CD14-positive monocyte (primary cell): ENCODE data around the gene TRIM15. TPM values are rescaled to one million over a fixed set of nuclear protein-coding genes. Genes with fewer than 3 reads are reported as not detected.

Source experiments
- DNase-seq, 3 donors: peaks; one replicate each; pipeline ENCODE4 v3.0.0-alpha.2; 2011 to 2022
- H2AFZ ChIP-seq: 2 replicates; pipeline ENCODE4 v1.6.0; 2012; ENCODE audit warnings: mild to moderate bottlenecking, low read depth, low read length, inconsistent platforms; ENCODE audit not compliant: insufficient read depth, poor library complexity, severe bottlenecking
- H3K27ac ChIP-seq, 2 donors: 1 replicate in 1 of 2; 2 replicates in 1 of 2; pipeline ENCODE4 v1.5.1; 2012 to 2013; ENCODE audit warnings: low read length in 2 of 2, control low read depth in 1 of 2, inconsistent platforms in 1 of 2, low read depth in 1 of 2, mild to moderate bottlenecking in 1 of 2
- H3K27me3 ChIP-seq, 2 donors: one replicate each; pipeline versions ENCODE4 v1.6.0 to v1.6.1; 2011 to 2013; ENCODE audit warnings: low read length in 2 of 2; ENCODE audit not compliant: control insufficient read depth in 2 of 2, insufficient read depth in 2 of 2
- H3K36me3 ChIP-seq, 2 donors: replicated peaks in 1 of 2; 1 replicate in 1 of 2; 2 replicates in 1 of 2; pipeline versions ENCODE4 v1.5.1 to v1.6.1; 2012 to 2013; ENCODE audit warnings: low read length in 2 of 2, control low read depth in 1 of 2, inconsistent platforms in 1 of 2, mild to moderate bottlenecking in 1 of 2; ENCODE audit not compliant: insufficient read depth in 2 of 2, control insufficient read depth in 1 of 2
- H3K4me1 ChIP-seq, 2 donors: 1 replicate in 1 of 2; 2 replicates in 1 of 2; pipeline versions ENCODE4 v1.5.1 to v1.6.1; 2012 to 2013; ENCODE audit warnings: low read length in 2 of 2, control low read depth in 1 of 2, inconsistent platforms in 1 of 2, mild to moderate bottlenecking in 1 of 2, moderate library complexity in 1 of 2; ENCODE audit not compliant: insufficient read depth in 2 of 2, control insufficient read depth in 1 of 2
- H3K4me2 ChIP-seq: replicated peaks from 2 replicates; pipeline ENCODE3; 2012; ENCODE audit warnings: low read length, moderate library complexity, mild to moderate bottlenecking; ENCODE audit not compliant: poor library complexity, severe bottlenecking; ENCODE audit errors: extremely low read depth
- H3K4me3 ChIP-seq, 3 experiments: fragments of 200-600 bp in 1 of 3; sonication (generic) in 1 of 3; replicated peaks in 1 of 3; 1 replicate in 2 of 3; 2 replicates in 1 of 3; pipeline ENCODE4 v1.5.1; 2011 to 2013; ENCODE audit warnings: low read length in 3 of 3, mild to moderate bottlenecking in 3 of 3, control low read depth in 2 of 3, low read depth in 2 of 3, inconsistent platforms in 1 of 3, moderate library complexity in 1 of 3
- H3K79me2 ChIP-seq: 2 replicates; pipeline ENCODE4 v1.6.0; 2012; ENCODE audit warnings: mild to moderate bottlenecking, control low read depth, inconsistent platforms, low read length, moderate library complexity; ENCODE audit not compliant: insufficient read depth
- H3K9ac ChIP-seq: 2 replicates; pipeline ENCODE4 v1.6.0; 2017; ENCODE audit warnings: low read length, mild to moderate bottlenecking; ENCODE audit not compliant: insufficient read depth, poor library complexity, severe bottlenecking
- H3K9me3 ChIP-seq, 2 donors: replicated peaks in 1 of 2; 1 replicate in 1 of 2; 2 replicates in 1 of 2; pipeline versions ENCODE4 v1.5.1 to v1.6.1; 2012 to 2013; ENCODE audit warnings: low read length in 2 of 2, control low read depth in 1 of 2; ENCODE audit not compliant: control insufficient read depth in 1 of 2, insufficient read depth in 1 of 2
- H4K20me1 ChIP-seq: 2 replicates; pipeline ENCODE4 v1.6.0; 2012; ENCODE audit warnings: mild to moderate bottlenecking, low read length, control low read depth, moderate library complexity; ENCODE audit not compliant: insufficient read depth
- H3K27ac Mint-ChIP-seq, 7 donors: one replicate each; pipeline ENCODE4 v1.8.0; 2020; ENCODE audit warnings: mild to moderate bottlenecking in 7 of 7, mixed read lengths in 7 of 7, moderate library complexity in 6 of 7, inconsistent platforms in 2 of 7
- H3K27me3 Mint-ChIP-seq, 3 donors: one replicate each; pipeline ENCODE4 v1.8.0; 2021 to 2022; ENCODE audit warnings: low read depth in 3 of 3, mild to moderate bottlenecking in 3 of 3, mixed read lengths in 3 of 3, moderate library complexity in 3 of 3, inconsistent platforms in 1 of 3
- H3K36me3 Mint-ChIP-seq, 2 donors: one replicate each; pipeline ENCODE4 v1.8.0; 2020; ENCODE audit warnings: mixed read lengths in 2 of 2, inconsistent platforms in 1 of 2, mild to moderate bottlenecking in 1 of 2
- H3K4me1 Mint-ChIP-seq: one replicate; pipeline ENCODE4 v1.8.0; 2020; ENCODE audit warnings: mild to moderate bottlenecking, mixed read lengths
- H3K4me3 Mint-ChIP-seq, 2 donors: one replicate each; pipeline ENCODE4 v1.8.0; 2020; ENCODE audit warnings: mild to moderate bottlenecking in 2 of 2, mixed read lengths in 2 of 2, moderate library complexity in 1 of 2
- H3K9me3 Mint-ChIP-seq, 7 donors: one replicate each; pipeline ENCODE4 v1.8.0; 2020 to 2022; ENCODE audit warnings: mixed read lengths in 7 of 7, mild to moderate bottlenecking in 6 of 7, moderate library complexity in 6 of 7, inconsistent platforms in 2 of 7
- WGBS: methylation state at CpG from one replicate; pipeline ENCODE4 v1.1.5; 2013; ENCODE audit warnings: missing lambda C conversion rate; ENCODE audit not compliant: insufficient coverage; 5-methylcytosine and 5-hydroxymethylcytosine counted together
- intact Hi-C, 2 donors: fragments of 100-400 bp; cut with micrococcal nuclease; formaldehyde crosslinking; loops; one replicate each; pipeline versions ENCODE4 v1.15.0 to v1.15.1; 2023
- polyA plus RNA-seq, 3 donors: library from polyadenylated mRNA; depleted of rRNA in 1 of 3; unstranded in 2 of 3; stranded (reverse) in 1 of 3; fragments of 300-500 nt in 2 of 3; fragments of >200 nt in 1 of 3; fragmentation: Illumina TruSeq in 2 of 3; gene quantifications; 1 replicate in 2 of 3; 2 replicates in 1 of 3; pipeline ENCODE4 v1.2.3, GENCODE V29; 2012 to 2021
- TF ChIP-seq, protein P1 (sequence below): fragments of 200-600 bp; IDR thresholded peaks from one replicate; pipeline ENCODE4 v1.8.0; 2022; ENCODE audit warnings: antibody characterized with exemption, mild to moderate bottlenecking

The TRIM15 gene
- polyA plus RNA-seq, 3 donors = not detected

DNA sequence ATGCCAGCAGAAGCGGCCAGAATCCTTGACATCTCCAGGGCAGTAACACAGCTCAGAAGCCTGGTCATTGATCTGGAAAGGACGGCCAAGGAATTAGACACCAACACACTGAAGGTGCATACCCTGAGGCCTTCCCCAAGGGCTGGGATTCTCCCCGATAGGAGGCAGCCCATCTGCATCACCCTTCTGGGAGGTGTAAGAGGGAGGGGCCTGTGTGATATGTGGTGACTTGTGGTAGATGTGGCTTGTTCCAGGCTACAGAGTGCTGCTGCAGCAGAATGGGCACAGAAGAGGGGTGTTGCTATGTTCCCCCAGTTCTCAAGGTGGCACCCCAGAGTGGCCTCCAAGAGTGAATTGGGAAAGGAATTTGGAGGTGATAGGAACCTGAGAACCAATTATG is 16.2 kb upstream of the TRIM15 start:
- Mint-ChIP-seq H3K27ac (no peak overlapping the region), H3K27me3 (peaks cover 12 to 22% (median 13%) of the 10 kb centered on the region in 3 donors), H3K4me1 (peaks cover 12% of the 10 kb centered on the region), H3K4me3 (no peak overlapping the region), H3K9me3 (peaks cover 0 to 5% (median 0%) of the 10 kb centered on the region in 7 donors), H3K36me3 (no peaks in the 10 kb centered on the region)
- 100% methylated on average over 3 of the region's 3 CpGs for WGBS
- Histone ChIP-seq H3K9ac (no peak overlapping the region), H3K9me3 (no peaks in the 10 kb centered on the region), H3K36me3 (no peaks in the 10 kb centered on the region), H4K20me1 (no peaks in the 10 kb centered on the region), H3K27ac (no peak overlapping the region), H3K4me1 (peaks cover 0 to 6% of the 10 kb centered on the region in 2 donors), H2AFZ (no peak overlapping the region), H3K79me2 (no peaks in the 10 kb centered on the region), H3K4me2 (no peak overlapping the region), H3K4me3 (no peak overlapping the region), H3K27me3 (peaks cover 4 to 10% of the 10 kb centered on the region in 2 donors)
- intact Hi-C loops = no loop called here
- DNase-seq = no peak
- TF ChIP-seq, protein P1, sequence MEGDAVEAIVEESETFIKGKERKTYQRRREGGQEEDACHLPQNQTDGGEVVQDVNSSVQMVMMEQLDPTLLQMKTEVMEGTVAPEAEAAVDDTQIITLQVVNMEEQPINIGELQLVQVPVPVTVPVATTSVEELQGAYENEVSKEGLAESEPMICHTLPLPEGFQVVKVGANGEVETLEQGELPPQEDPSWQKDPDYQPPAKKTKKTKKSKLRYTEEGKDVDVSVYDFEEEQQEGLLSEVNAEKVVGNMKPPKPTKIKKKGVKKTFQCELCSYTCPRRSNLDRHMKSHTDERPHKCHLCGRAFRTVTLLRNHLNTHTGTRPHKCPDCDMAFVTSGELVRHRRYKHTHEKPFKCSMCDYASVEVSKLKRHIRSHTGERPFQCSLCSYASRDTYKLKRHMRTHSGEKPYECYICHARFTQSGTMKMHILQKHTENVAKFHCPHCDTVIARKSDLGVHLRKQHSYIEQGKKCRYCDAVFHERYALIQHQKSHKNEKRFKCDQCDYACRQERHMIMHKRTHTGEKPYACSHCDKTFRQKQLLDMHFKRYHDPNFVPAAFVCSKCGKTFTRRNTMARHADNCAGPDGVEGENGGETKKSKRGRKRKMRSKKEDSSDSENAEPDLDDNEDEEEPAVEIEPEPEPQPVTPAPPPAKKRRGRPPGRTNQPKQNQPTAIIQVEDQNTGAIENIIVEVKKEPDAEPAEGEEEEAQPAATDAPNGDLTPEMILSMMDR = no peak

DNA sequence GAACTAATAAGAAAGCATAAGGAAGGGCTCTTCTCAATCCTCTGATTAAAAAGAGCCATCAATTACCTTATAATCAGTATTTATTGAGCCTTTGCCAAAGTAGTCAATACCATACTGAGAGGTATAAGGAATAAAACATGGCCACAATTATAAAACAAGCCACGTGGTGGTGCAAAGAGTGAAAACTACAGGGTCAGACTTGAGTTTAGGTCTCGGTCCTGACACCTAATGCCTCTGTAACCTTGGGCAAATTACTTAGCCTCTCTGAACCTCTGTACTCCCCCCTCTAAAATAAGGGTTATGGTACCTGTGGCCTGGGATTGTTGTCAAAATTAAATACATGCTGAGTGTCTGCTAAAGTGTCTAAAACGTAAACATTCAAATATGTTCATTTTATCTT is 14.1 kb upstream of the TRIM15 start:
- peaks cover 6 to 10% (median 10%) of the 10 kb centered on the region in 3 donors for H3K27me3 Mint-ChIP-seq
- peaks cover 19% of the 10 kb centered on the region for H3K4me1 Mint-ChIP-seq
- intact Hi-C loops = no loop called here
- Histone ChIP-seq H3K4me3 (no peak overlapping the region), H3K9me3 (no peaks in the 10 kb centered on the region), H2AFZ (no peak overlapping the region), H3K4me2 (no peak overlapping the region), H3K36me3 (no peaks in the 10 kb centered on the region), H3K4me1 (peaks cover 8 to 18% of the 10 kb centered on the region in 2 donors), H4K20me1 (no peaks in the 10 kb centered on the region), H3K9ac (no peak overlapping the region), H3K79me2 (no peaks in the 10 kb centered on the region), H3K27ac (no peak overlapping the region), H3K27me3 (peaks cover 1 to 6% of the 10 kb centered on the region in 2 donors)
- TF ChIP-seq, protein P1 = no peak
- H3K36me3 Mint-ChIP-seq = no peaks in the 10 kb centered on the region
- no CpG with 5 or more reads among the region's 3 CpGs for WGBS
- no peak overlapping the region for H3K4me3 Mint-ChIP-seq
- no peak for DNase-seq
- H3K9me3 Mint-ChIP-seq = peaks cover 0 to 5% (median 0%) of the 10 kb centered on the region in 7 donors
- no peak overlapping the region for H3K27ac Mint-ChIP-seq
